ENCODE measurements around the gene UCKL1.
"Not testable (repeated sequence)": the region's sequence is repeated elsewhere in the genome, so short reads cannot be mapped to it uniquely, and the experiment has no call there.

UCKL1 gene

GRCh38 chr20:63973636-63974401, 17.6 kb upstream of the UCKL1 start:
- Histone ChIP-seq H3K4me2 (ENCODE audit: low read length, poor library complexity, severe bottlenecking) (peak overlapping the region; percentile 83), H2BK5ac (ENCODE audit: low read depth, low read length, poor library complexity, severe bottlenecking) (no peak overlapping the region), H3K79me1 (replicated peaks; ENCODE audit: low read length, poor library complexity, severe bottlenecking) (peaks cover 9% of the 10 kb centered on the region), H2AK5ac (ENCODE audit: low read length, severe bottlenecking) (no peak overlapping the region), H3K14ac (ENCODE audit: low read length in 2 of 2) (no peak overlapping the region), H3K4ac (ENCODE audit: low read depth in 1 of 2, low read length in 2 of 2) (no peak overlapping the region), H3K27me3 (ENCODE audit: control insufficient read depth in 1 of 2, insufficient read depth in 1 of 2, low read length in 2 of 2) (no peaks in the 10 kb centered on the region), H4K8ac (ENCODE audit: low read length) (peak overlapping the region; percentile 46), H3K4me3 (ENCODE audit: insufficient read depth in 1 of 2, low read depth in 1 of 2, low read length in 2 of 2) (peak overlapping the region; percentile 55 to 78), H3K9ac (ENCODE audit: low read length) (peak overlapping the region; percentile 78), H3K18ac (ENCODE audit: low read depth in 1 of 2, low read length in 2 of 2) (peak overlapping the region in 1 of 2 experiments; percentile 37), H3K9me3 (ENCODE audit: control insufficient read depth, low read length) (no peaks in the 10 kb centered on the region), H2BK12ac (ENCODE audit: low read length in 2 of 2) (no peak overlapping the region), H3K27ac (ENCODE audit: low read length, poor library complexity, severe bottlenecking) (no peak overlapping the region), H3K23ac (ENCODE audit: low read length in 2 of 2) (no peak overlapping the region), H3K36me3 (ENCODE audit: control insufficient read depth in 1 of 2, insufficient read depth in 2 of 2, low read depth in 1 of 2, low read length in 2 of 2) (peaks cover 0 to 12% of the 10 kb centered on the region in 2 experiments), H2BK120ac (ENCODE audit: low read depth, low read length) (no peak overlapping the region), H2BK15ac (ENCODE audit: low read depth, poor library complexity, severe bottlenecking) (no peak overlapping the region), H4K91ac (ENCODE audit: low read length) (no peak overlapping the region), H3K4me1 (ENCODE audit: control insufficient read depth, insufficient read depth, low read depth, low read length) (peaks cover 41% of the 10 kb centered on the region), H2AFZ (ENCODE audit: low read depth, low read length) (peak overlapping the region; percentile 48)
- DNase-seq: peak; percentile 87
- WGBS: 14% methylated on average over 37 of the region's 37 CpGs

- Histone ChIP-seq H2BK5ac (ENCODE audit: low read depth, low read length, poor library complexity, severe bottlenecking) (no peak overlapping the region), H4K8ac (ENCODE audit: low read length) (no peak overlapping the region)
Measured at GRCh38 chr20:63973160-63973479, 16.9 kb upstream of the UCKL1 start.

GRCh38 chr20:63972312-63973159, 16.3 kb upstream of the UCKL1 start:
- H4K8ac ChIP-seq (ENCODE audit: low read length): no peak overlapping the region
- 78% methylated on average over 18 of the region's 18 CpGs for WGBS
- H3K9me3 ChIP-seq (ENCODE audit: control insufficient read depth, low read length): no peaks in the 10 kb centered on the region

More at GRCh38 chr20:63973160-63973479, 16.9 kb upstream of the UCKL1 start:
- Histone ChIP-seq H3K27me3 (ENCODE audit: control insufficient read depth in 1 of 2, insufficient read depth in 1 of 2, low read length in 2 of 2) (no peaks in the 10 kb centered on the region), H3K4me3 (ENCODE audit: insufficient read depth in 1 of 2, low read depth in 1 of 2, low read length in 2 of 2) (no peak overlapping the region), H2BK120ac (ENCODE audit: low read depth, low read length) (no peak overlapping the region), H3K79me1 (replicated peaks; ENCODE audit: low read length, poor library complexity, severe bottlenecking) (peaks cover 15% of the 10 kb centered on the region), H3K27ac (ENCODE audit: low read length, poor library complexity, severe bottlenecking) (no peak overlapping the region), H3K4me2 (ENCODE audit: low read length, poor library complexity, severe bottlenecking) (no peak overlapping the region), H2AK5ac (ENCODE audit: low read length, severe bottlenecking) (no peak overlapping the region), H3K14ac (ENCODE audit: low read length in 2 of 2) (no peak overlapping the region), H3K18ac (ENCODE audit: low read depth in 1 of 2, low read length in 2 of 2) (no peak overlapping the region), H2BK15ac (ENCODE audit: low read depth, poor library complexity, severe bottlenecking) (no peak overlapping the region), H3K9me3 (ENCODE audit: control insufficient read depth, low read length) (no peaks in the 10 kb centered on the region), H3K4ac (ENCODE audit: low read depth in 1 of 2, low read length in 2 of 2) (no peak overlapping the region), H2AFZ (ENCODE audit: low read depth, low read length) (no peak overlapping the region), H4K91ac (ENCODE audit: low read length) (no peak overlapping the region), H3K36me3 (ENCODE audit: control insufficient read depth in 1 of 2, insufficient read depth in 2 of 2, low read depth in 1 of 2, low read length in 2 of 2) (peaks cover 1 to 19% of the 10 kb centered on the region in 2 experiments), H3K9ac (ENCODE audit: low read length) (peak overlapping the region; percentile 78), H3K23ac (ENCODE audit: low read length in 2 of 2) (no peak overlapping the region), H3K4me1 (ENCODE audit: control insufficient read depth, insufficient read depth, low read depth, low read length) (peaks cover 41% of the 10 kb centered on the region), H2BK12ac (ENCODE audit: low read length in 2 of 2) (no peak overlapping the region)
- DNase-seq: no peak
- WGBS: 92% methylated on average over 3 of the region's 3 CpGs

GRCh38 chr20:63971960-63972311, 15.7 kb upstream of the UCKL1 start:
- H4K8ac ChIP-seq (ENCODE audit: low read length); H3K9me3 ChIP-seq (ENCODE audit: control insufficient read depth, low read length); H2AFZ ChIP-seq (ENCODE audit: low read depth, low read length); H2BK15ac ChIP-seq (ENCODE audit: low read depth, poor library complexity, severe bottlenecking); H2BK5ac ChIP-seq (ENCODE audit: low read depth, low read length, poor library complexity, severe bottlenecking); DNase-seq; H3K27me3 ChIP-seq (ENCODE audit: control insufficient read depth in 1 of 2, insufficient read depth in 1 of 2, low read length in 2 of 2); H3K14ac ChIP-seq (ENCODE audit: low read length in 2 of 2); H2BK12ac ChIP-seq (ENCODE audit: low read length in 2 of 2); H3K18ac ChIP-seq (ENCODE audit: low read depth in 1 of 2, low read length in 2 of 2); H4K91ac ChIP-seq (ENCODE audit: low read length); H3K27ac ChIP-seq (ENCODE audit: low read length, poor library complexity, severe bottlenecking); H3K23ac ChIP-seq (ENCODE audit: low read length in 2 of 2); H3K4me3 ChIP-seq (ENCODE audit: insufficient read depth in 1 of 2, low read depth in 1 of 2, low read length in 2 of 2); H2AK5ac ChIP-seq (ENCODE audit: low read length, severe bottlenecking); H2BK120ac ChIP-seq (ENCODE audit: low read depth, low read length); H3K4ac ChIP-seq (ENCODE audit: low read depth in 1 of 2, low read length in 2 of 2); H3K4me2 ChIP-seq (ENCODE audit: low read length, poor library complexity, severe bottlenecking): not testable (repeated sequence)
- Histone ChIP-seq H3K79me1 (replicated peaks; ENCODE audit: low read length, poor library complexity, severe bottlenecking) (peaks cover 22% of the 10 kb centered on the region), H3K4me1 (ENCODE audit: control insufficient read depth, insufficient read depth, low read depth, low read length) (peaks cover 31% of the 10 kb centered on the region), H3K9ac (ENCODE audit: low read length) (peak overlapping the region; percentile 21), H3K36me3 (ENCODE audit: control insufficient read depth in 1 of 2, insufficient read depth in 2 of 2, low read depth in 1 of 2, low read length in 2 of 2) (peaks cover 13 to 31% of the 10 kb centered on the region in 2 experiments)
- WGBS: 92% methylated on average over 8 of the region's 10 CpGs

More at GRCh38 chr20:63972312-63973159, 16.3 kb upstream of the UCKL1 start:
- Histone ChIP-seq H3K4me3 (ENCODE audit: insufficient read depth in 1 of 2, low read depth in 1 of 2, low read length in 2 of 2) (no peak overlapping the region), H2BK5ac (ENCODE audit: low read depth, low read length, poor library complexity, severe bottlenecking) (no peak overlapping the region), H3K4ac (ENCODE audit: low read depth in 1 of 2, low read length in 2 of 2) (no peak overlapping the region), H3K4me1 (ENCODE audit: control insufficient read depth, insufficient read depth, low read depth, low read length) (peaks cover 37% of the 10 kb centered on the region), H3K79me1 (replicated peaks; ENCODE audit: low read length, poor library complexity, severe bottlenecking) (peaks cover 21% of the 10 kb centered on the region), H3K4me2 (ENCODE audit: low read length, poor library complexity, severe bottlenecking) (no peak overlapping the region), H3K27ac (ENCODE audit: low read length, poor library complexity, severe bottlenecking) (no peak overlapping the region), H2AK5ac (ENCODE audit: low read length, severe bottlenecking) (no peak overlapping the region), H3K23ac (ENCODE audit: low read length in 2 of 2) (no peak overlapping the region), H2BK12ac (ENCODE audit: low read length in 2 of 2) (no peak overlapping the region), H2BK15ac (ENCODE audit: low read depth, poor library complexity, severe bottlenecking) (no peak overlapping the region), H3K18ac (ENCODE audit: low read depth in 1 of 2, low read length in 2 of 2) (no peak overlapping the region), H2BK120ac (ENCODE audit: low read depth, low read length) (no peak overlapping the region), H2AFZ (ENCODE audit: low read depth, low read length) (no peak overlapping the region), H3K9ac (ENCODE audit: low read length) (peak overlapping the region; percentile 78), H3K36me3 (ENCODE audit: control insufficient read depth in 1 of 2, insufficient read depth in 2 of 2, low read depth in 1 of 2, low read length in 2 of 2) (peaks cover 7 to 25% of the 10 kb centered on the region in 2 experiments), H3K14ac (ENCODE audit: low read length in 2 of 2) (no peak overlapping the region), H4K91ac (ENCODE audit: low read length) (no peak overlapping the region), H3K27me3 (ENCODE audit: control insufficient read depth in 1 of 2, insufficient read depth in 1 of 2, low read length in 2 of 2) (no peaks in the 10 kb centered on the region)
- no peak for DNase-seq

Measured in mesenchymal stem cell (in vitro differentiated cells and primary cell).